ENCODE results near the gene CCDC171.

GRCh38 chr9:15867334-15867733, 314.5 kb downstream of the CCDC171 start:
- TF ChIP-seq CTCF (IDR thresholded peaks at IDR 0.05; ENCODE audit: insufficient read depth, low read length, poor library complexity, severe bottlenecking): no peak
- TF ChIP-seq EZH2phosphoT487 (conservative IDR thresholded peaks at IDR 0.05; ENCODE audit: low read length): no peak

Measured in SU-DHL-6 (cell line).